ENCODE data around the gene QRFPR.
"Not testable (repeated sequence)": the region's sequence is repeated elsewhere in the genome, so short reads cannot be mapped to it uniquely, and the experiment has no call there.

Gene QRFPR

DNA sequence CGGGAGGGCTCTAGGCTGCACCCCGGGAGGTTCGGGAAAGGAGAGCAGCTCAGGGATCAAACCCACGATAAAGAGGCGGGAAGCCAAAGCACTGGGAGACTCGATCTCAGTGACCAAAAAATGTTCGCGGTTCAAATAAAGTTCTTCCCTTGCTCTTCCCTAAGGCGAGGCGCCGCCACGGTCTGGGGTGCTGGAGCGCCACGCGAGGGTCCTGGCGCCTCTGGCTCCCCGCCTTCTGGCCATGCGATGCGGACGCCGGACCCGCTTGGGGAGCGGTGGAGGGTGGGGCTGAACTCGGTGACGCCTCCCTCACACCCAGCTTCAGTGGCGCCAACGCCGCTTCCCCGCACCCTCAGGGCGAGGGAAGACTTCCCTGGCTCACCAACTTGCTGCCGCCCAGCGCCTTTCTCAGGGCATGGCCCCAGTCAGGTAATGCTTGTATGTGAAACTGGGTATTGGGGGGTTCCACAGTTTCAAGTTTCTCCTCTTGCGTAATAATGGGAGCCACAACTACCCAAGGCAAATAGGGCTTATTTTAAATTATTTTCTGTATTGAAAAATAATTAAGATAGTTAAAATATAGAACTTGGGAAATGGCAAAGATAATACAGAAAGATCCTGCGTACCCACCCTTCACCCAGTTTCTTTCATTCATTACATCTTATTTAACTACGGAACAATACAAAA, at the start of gene QRFPR:
TSS of gene QRFPR (minus strand) at position 243 of the 687 bp plus-strand sequence. CDS start 371 bp downstream, outside the sequence.
- peak in 3 of 10 donors; percentile 69 to 83 (median 79) for DNase-seq
- intact Hi-C loops (cut with DNase I), result no loop called here

DNA sequence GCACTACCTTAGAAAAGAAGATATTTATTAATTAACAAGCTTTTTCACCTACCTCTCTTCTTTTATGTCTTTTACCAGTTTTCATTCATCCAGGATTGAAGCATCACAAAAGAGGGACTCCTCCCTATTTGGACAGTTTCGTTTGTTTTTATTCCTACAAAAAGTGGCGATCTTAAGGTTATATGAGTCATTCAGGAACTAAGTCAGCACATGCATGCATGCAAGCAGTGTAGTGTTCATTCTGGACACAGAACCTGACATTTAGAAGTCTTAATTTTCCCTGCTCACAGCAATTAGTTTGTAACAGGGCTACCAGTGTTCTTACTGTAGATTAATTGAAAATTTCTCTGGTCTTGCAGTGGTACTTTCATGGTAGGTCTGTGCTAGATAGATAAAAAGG, 47.9 kb upstream of the QRFPR start:
- intact Hi-C loops (cut with DNase I), result no loop called here
- DNase-seq, result no peak

DNA sequence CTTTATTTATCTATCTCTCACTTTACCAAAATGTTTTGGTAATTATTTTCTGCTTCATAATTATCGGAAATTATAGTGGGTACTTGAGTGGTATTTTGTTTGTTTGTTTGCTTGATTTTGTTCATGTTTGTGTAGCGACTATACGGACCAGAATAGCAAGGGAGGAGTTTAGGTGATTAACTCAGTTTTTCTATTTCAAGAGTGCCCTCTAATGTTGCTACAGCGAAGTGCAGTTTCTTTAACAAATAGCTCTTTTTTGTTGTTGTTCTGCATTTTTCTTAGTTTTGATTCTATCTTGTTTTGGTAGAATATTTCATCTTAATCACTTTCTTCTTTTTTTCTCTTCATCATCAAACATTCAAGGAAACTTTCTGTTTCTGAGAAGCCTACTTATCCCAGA, 40.8 kb upstream of the QRFPR start:
- DNase-seq, result no peak
- intact Hi-C loops (cut with DNase I), result no loop called here

DNA sequence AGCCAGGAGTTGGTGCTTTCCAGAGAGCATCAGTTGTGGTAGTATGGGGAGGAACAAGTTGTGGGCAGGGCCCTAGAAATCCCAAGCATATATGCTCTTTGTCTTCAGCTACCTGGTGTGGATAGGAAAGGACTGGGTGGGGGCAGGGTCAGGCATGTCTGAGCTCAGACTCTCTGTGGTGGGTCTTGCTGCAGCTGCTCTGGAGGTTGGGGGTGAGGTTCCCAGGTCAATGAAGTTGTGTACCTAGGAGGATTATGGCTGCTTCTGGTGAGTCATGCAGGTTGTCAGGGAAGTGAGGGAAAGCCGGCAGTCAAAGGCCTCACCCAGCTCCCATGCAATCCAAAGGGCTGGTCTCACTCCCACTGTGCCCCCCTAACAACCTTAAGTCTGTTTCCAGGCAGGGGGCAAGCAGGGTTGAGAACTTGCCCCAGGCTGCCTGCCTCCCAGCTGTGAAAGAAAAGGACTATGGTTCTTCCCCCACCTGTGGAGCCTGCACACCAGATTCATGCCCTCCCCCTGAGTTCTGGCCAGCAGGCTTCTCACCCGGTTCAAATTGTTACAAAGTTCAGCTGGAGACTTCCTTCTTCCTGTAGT, 30.4 kb upstream of the QRFPR start:
- DNase-seq, result no peak
- intact Hi-C loops (cut with DNase I), result no loop called here

DNA sequence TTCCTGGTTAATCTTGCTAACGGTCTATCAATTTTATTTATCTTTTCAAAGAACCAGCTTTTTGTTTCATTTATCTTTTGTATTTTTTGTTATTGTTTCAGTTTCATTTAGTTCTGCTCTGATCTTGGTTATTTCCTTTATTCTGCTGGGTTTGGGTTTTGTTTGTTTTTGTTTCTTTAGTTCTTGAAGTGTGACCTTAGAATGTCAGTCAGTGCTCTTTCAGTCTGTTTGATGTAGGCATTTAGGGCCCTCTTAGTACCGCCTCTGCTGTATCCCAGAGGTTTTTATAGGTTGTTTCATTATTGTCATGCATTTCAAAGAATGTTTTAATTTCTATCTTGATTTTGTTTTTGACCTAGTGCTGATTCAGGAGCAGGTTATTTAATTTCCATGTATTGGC, 27.7 kb upstream of the QRFPR start:
- DNase-seq; intact Hi-C loops (cut with DNase I): not testable (repeated sequence)

DNA sequence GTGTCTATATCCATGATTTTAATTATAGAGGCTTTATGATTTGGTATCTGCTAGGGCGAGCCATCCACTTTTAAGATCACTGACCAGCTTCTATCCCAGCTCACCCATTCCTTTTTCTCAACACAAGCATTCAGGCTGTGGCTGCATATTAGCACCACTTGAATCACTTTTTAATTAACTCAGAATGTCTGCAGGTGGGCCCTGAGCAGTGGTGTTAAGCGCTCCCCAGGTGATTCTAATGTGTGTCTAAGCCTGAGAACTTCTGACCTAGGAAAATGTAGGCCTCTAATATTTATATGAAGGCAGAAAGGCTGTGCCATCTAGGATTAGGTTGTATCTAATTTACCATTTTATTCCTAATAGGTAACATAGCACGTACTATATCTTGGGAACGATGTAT, 19.8 kb upstream of the QRFPR start:
- intact Hi-C loops (cut with DNase I), result no loop called here
- no peak for DNase-seq

DNA sequence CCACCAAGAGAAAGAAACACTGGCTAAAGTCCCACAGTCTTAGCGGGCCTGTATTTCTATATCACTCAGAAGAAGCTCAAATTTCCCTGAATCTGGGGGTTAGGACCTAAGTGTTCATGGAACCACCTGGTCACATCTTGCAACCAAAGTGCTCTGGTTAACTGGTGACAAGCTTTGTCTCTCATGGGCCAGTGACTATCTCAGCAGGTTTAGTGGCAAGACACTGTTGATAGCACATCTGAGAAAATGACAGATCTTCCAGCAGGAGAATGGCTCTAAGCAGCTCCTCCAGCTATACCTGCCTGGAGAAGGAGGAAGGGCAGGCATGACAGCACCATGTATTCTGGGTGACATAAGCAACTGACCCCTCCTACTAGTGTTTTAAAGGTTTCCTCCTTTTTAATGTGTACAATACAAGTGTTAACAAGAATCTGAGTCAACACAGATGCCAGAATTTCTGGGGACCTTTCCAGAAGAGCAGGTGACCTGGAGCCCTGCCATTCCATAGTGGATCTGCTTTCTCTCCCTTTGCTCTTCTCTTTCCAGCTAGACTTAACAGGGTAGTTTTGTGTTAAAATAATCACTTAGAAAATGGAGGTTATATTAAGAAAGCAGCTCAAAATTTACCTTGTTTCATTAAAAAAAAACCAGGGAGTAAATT, 17.3 kb upstream of the QRFPR start:
- intact Hi-C loops (cut with DNase I), result no loop called here

DNA sequence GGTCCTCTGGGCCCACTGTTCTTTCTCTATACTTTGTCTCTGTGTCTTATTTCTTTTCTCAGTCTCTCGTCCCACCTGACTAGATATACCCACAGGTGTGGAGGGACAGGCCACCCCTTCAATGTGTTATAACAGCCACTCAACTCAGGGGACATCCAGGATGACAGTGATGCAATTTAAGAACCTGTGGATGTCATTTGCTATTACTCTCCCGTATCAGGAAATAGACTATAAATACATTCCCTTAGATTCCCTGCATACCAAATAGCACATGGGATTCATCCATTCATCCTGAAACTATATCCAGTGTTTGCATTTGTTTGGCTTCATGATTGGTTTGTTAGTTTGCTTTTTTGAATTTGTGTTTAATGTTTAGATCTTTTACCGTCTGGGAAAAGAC, 16.6 kb upstream of the QRFPR start:
- DNase-seq, result no peak
- intact Hi-C loops (cut with DNase I), result no loop called here

More for the DNA sequence above, 17.3 kb upstream of the QRFPR start:
- DNase-seq, result no peak

DNA sequence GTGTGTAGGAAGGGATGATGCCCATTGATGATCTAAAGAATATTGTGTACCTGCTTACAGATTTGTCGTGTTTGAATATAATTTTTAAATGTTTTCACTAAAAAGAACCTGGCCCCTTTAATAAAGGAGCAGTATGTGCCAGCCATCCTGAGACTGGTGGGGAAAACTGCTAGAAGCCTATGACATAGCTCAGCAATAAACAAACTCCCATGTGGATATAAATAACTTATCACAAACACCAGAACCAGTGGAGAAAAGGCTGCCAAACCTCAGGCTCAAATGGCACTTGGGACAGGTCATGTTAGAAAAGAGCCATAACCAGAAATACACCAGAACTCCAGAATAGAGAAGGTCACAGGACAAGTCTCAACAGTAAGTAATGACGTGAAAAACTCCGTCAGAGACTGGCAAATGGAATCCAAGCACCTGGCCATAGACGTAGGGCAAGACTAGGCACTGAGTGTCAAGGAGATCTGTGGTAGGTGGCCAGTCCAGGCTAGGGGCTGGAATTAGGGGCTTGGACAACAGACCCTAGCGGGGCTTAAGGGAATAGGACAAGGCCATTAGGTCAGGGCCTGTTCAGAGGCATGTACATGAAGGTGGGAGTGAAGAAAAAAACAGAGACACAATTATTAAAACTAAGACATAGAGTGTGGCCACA, 11.7 kb upstream of the QRFPR start:
- DNase-seq, result no peak
- intact Hi-C loops (cut with DNase I), result no loop called here

DNA sequence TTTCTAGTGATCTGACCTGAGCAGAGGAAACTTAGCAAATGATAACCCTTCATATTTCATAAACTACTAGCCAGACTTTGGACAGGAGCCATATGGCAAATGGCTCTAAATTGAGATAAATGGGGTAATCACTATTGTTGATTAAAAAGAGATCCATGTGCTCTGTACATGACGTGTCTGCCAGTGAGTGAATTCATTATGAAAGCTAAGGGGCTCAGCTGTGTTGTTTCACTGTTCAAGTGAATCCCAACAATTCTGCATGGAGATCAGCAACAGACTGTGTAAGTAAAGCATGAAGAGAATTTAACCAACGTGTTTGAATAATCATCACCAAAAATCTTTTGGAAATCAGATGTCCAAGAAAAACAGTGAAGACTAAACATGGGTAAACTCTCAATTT, 9.5 kb upstream of the QRFPR start:
- intact Hi-C loops (cut with DNase I), result no loop called here
- DNase-seq, result no peak

DNA sequence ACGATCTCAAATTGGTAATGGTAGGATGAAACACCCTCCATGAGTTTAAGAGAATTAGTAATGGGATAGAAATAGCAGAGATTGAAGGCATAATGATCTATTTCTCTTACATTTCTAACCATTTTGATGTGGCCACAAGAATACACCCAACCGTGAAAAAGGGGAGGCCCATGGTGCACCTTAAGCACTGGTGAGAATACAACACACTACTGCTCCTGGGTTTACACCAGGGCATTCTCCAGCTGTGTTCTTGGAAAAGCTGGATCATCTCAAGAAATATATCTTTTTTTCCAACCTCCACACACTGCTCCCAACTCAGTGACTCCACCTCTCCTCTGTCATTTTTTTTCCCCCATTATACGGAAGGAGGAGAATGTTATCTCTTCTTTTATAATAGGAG, 1.5 kb downstream of the QRFPR start:
- no peak for DNase-seq
- intact Hi-C loops (cut with DNase I), result loop anchor here (10.0 kb wide), 1 partner anchor 356 kb away; no protein-coding TSS in a partner anchor

DNA sequence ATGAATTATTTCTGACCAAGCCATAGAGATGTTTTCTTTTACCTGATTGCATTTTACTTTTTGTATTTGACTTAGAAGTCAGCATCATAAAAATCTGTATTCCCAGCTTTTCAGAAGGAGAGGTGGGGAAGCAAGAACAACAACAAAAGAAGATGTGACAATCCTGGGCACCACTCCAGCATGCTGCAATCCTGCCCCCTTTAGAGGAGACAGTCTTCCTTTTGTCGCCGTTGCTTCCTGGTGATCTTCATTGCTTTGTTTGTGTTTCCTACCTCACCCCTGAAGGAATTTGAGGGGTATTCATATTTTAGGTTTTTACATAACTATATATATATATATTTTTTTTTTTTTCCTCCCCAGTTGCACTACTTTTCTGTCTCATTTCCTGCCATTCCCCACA, 3.7 kb downstream of the QRFPR start:
- intact Hi-C loops (cut with DNase I), result loop anchor here (10.0 kb wide), 1 partner anchor 358 kb away; no protein-coding TSS in a partner anchor
- no peak for DNase-seq

DNA sequence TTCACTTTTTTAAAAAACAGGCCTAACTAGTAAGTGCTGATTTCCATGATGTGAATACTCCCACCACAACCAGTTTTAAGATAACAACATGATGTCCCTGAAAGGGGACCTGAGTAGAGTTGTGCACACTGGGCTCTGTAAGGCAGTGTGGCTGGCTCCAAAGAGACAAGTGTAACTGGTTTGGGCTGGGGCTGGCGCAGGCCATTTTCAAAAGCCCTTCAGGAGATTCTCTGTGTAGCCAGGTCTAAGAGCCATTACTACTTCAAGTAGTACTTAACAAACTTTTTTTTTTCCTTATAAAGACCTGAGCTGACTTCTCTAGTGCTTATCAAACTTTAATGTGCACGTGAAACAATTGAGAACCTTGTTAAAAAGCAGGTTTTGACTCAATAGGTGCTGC, 4.3 kb downstream of the QRFPR start:
- intact Hi-C loops (cut with DNase I), result loop anchor here (10.0 kb wide), 1 partner anchor 358 kb away; no protein-coding TSS in a partner anchor
- DNase-seq, result no peak

DNA sequence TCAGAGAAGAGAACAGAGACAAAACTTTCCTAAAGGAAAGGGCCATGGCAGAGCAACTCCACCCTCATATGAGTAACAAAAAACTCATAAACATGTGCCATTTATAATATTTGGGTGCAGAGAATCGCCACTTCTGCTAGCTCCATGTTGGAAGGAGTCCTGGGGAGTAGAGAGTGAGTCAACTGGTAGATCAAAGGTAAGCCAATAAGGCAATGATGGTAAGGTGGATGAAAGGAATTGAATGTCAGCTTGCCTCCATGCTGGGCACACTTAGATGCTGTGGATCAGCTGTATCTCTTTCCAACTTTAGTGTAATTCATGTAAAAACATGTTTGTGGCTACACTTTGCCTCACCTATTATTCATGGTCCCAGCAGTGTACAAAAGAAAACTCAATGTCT, 4.7 kb downstream of the QRFPR start:
- DNase-seq, result no peak
- intact Hi-C loops (cut with DNase I), result loop anchor here (10.0 kb wide), 1 partner anchor 359 kb away; no protein-coding TSS in a partner anchor

DNA sequence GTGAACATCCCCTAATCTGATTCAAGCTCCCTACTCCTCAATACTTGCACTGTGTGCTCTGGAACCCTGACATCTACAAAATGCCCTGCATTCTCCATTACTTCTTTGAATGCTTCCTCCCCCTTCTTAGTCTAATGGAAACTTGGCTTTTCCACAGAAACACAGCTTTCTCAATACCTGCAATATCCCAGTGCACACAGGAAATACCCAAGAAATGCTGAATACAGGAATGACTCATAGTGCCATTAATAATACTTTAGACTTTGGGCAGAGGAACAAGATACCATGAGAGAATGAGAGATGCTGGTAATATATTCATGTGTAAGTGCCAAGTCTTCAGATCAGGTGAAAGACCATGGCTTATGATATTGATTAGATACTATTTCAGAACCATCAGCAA, 5.6 kb downstream of the QRFPR start:
- DNase-seq, result no peak
- intact Hi-C loops (cut with DNase I), result loop anchor here (10.0 kb wide), 1 partner anchor 360 kb away; no protein-coding TSS in a partner anchor

DNA sequence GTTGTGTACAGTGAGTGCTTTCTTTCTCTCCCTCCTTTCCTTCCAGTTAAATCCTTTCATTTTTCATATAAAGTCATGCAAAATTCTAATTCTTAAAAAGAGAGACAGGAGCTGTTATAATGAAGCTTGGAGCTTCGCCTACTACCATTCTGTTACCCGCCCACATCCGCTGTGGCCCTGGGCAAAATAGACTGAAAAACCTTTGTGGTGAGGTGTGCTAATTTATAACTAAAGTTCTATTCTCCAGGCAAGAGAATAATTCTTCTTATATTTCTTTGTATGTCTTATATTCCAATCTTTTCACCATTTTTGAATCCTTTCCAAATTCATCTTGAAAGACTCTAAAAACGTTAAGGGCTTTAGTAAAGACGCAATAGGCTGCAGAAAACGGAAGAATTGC, 7.0 kb downstream of the QRFPR start:
- intact Hi-C loops (cut with DNase I), result loop anchor here (10.0 kb wide), 1 partner anchor 361 kb away; no protein-coding TSS in a partner anchor
- DNase-seq, result no peak

DNA sequence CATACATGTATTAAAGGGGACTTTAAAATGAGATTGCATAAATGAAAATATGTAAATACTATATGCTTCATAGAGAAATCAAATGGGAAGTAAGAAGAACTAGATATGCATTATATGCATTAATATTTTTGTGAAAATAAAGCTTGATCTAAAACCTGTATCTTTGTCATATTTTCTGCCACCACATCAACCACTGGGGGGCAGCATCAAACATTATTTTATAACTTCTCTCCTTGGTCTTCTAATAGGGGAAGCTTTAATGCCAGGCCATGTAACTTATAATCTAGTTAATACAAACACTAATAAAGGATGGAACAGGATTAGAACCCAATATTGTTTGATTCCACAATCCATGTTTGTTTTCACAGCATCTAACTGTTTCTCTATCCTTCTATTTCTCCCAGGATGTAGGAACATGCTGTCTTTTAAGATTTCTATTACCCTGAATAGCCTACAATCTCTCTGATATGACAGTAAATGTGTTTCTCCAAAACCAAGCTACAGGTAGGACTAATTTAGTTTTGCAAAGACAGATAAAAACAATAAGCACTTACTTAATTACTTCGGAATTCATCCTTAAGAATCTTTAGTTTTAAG, 10.0 kb downstream of the QRFPR start:
- intact Hi-C loops (cut with DNase I), result loop anchor here (1.0 to 10.0 kb wide), 2 partner anchors 285 to 364 kb away; no protein-coding TSS in a partner anchor
- DNase-seq, result peak in 3 of 10 donors; percentile 19 to 44 (median 30)

DNA sequence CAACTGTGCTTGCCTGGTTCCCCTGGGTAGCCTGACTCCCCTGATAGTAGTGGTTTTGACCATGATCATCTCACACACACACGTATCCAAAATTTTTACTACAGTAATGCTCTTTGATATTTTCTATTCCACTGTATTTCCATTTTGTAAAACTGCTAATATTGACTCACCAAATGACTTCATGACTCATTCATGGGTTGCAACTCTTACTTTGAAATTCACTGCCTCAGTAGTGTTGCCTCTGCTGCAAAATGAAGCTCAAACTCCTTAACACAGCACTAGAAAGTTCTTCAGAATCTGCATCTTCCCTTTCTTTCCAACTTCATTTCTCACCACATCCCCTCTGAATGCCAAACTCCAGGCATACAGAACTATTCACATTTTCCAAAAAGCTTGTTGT, 20.3 kb downstream of the QRFPR start:
- DNase-seq, result no peak
- intact Hi-C loops (cut with DNase I), result no loop called here

DNA sequence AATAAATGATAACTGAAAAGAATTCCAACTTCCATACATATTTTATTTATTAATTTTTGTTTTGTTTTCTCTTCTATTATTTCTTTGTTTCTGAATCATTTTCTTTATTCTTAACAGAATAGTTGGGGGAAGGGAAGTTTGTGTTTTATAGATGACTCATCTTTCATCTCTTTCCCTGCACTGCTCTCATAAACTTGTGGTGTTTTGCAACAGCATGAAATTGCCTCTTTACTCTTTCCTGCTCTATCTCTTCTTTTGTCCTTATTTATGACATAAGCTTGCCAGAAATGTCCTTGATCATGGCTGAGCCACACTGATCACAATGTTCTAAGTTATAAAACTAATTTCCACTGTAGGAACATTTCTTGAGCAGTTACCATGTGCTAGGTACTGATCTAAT, 22.3 kb downstream of the QRFPR start:
- DNase-seq, result no peak
- intact Hi-C loops (cut with DNase I), result no loop called here

DNA sequence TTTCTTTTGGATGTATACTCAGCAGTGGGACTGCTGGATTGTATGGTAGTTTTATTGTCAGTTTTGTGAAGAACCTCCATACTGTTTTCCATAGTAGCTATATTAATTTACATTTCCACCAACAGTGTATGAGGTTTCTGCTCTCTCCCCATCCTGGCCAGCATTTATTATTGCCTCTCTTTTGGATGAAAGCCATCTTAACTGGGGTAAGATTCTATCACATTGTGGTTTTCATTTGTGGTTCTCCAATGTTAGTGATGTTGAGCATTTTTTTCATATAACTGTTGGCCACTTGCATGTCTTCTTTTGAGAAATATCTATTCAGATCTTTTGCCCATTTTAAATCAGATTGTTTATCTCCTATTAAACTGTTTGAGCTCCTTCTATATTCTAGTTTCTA, 27.6 kb downstream of the QRFPR start:
- intact Hi-C loops (cut with DNase I), result no loop called here
- DNase-seq, result no peak

DNA sequence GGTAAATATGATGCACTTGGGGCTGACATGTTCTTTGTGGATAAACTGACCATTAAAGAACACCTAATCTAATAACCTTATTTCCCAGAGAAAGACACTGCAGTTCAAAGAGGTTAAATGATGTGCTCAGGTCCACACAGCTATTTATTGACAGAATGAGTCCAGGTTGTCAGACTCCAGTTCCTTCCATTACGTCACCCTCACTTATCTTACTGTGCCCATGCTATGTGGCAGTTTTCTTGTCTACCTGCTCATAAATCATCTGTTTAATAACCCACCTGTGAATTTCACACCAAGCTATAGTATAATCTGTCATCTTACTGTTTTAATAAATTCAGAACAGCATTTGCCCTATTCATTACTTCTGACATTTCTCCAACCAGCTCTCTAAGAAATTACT, 36.7 kb downstream of the QRFPR start:
- intact Hi-C loops (cut with DNase I), result no loop called here
- no peak for DNase-seq

Measured in posterior cingulate gyrus (tissue), 11 donors.